LNCaP clone FGC (cell line): ENCODE measurements around the gene GDAP2.

Experiments
- DNase-seq: peaks from one replicate; pipeline ENCODE4 v3.0.0-alpha.2; 2011; ENCODE audit warnings: low read depth
- H3K4me3 ChIP-seq: 2 replicates; pipeline ENCODE4 v1.5.1; 2011; ENCODE audit warnings: mild to moderate bottlenecking, low read depth, low read length, control low read depth
- CTCF ChIP-seq: IDR thresholded peaks from 2 replicates; pipeline ENCODE4 v1.5.1; 2012; ENCODE audit warnings: mild to moderate bottlenecking; ENCODE audit not compliant: control insufficient read depth, insufficient read depth; ENCODE audit errors: extremely low read depth

The GDAP2 gene

GRCh38 chr1:117814856-117815797 is 114.3 kb downstream of the GDAP2 start:
- no peak for TF ChIP-seq CTCF
- H3K4me3 ChIP-seq: no peak overlapping the region
- DNase-seq: no peak
